Endothelial cell of hepatic sinusoid (primary cell): ENCODE results near the gene TSPAN18.

Source experiments
- in situ Hi-C: cut with HindIII; loops from 2 replicates; pipeline ENCODE4 v1.10.0; 2017; ENCODE audit warnings: low sequenced_read_pairs

TSPAN18 gene

GRCh38 chr11:44877571-44878497 is 151.1 kb downstream of the TSPAN18 start:
- in situ Hi-C loops = loop anchor here (25.0 kb wide), 1 partner anchor 766 kb away; no protein-coding TSS in a partner anchor

- in situ Hi-C loops = loop anchor here (25.0 kb wide), 1 partner anchor 766 kb away; no protein-coding TSS in a partner anchor
Observed at GRCh38 chr11:44878711-44879110, 151.9 kb downstream of the TSPAN18 start.

- in situ Hi-C loops = loop anchor here (25.0 kb wide), 1 partner anchor 767 kb away; no protein-coding TSS in a partner anchor
Observed at GRCh38 chr11:44879432-44879831, 152.7 kb downstream of the TSPAN18 start.

- in situ Hi-C loops = loop anchor here (25.0 kb wide), 1 partner anchor 768 kb away; no protein-coding TSS in a partner anchor
Observed at GRCh38 chr11:44880511-44880910, 153.7 kb downstream of the TSPAN18 start.

GRCh38 chr11:44880953-44881352 is 154.2 kb downstream of the TSPAN18 start:
- in situ Hi-C loops = loop anchor here (25.0 kb wide), 1 partner anchor 769 kb away; no protein-coding TSS in a partner anchor

GRCh38 chr11:44883277-44883676 is 156.5 kb downstream of the TSPAN18 start:
- in situ Hi-C loops = loop anchor here (25.0 kb wide), 1 partner anchor 771 kb away; no protein-coding TSS in a partner anchor

- in situ Hi-C loops = loop anchor here (25.0 kb wide), 1 partner anchor 772 kb away; no protein-coding TSS in a partner anchor
Observed at GRCh38 chr11:44884056-44884455, 157.3 kb downstream of the TSPAN18 start.

GRCh38 chr11:44885065-44885810 is 158.5 kb downstream of the TSPAN18 start:
- in situ Hi-C loops = loop anchor here (5.0 to 25.0 kb wide), 2 partner anchors 98 to 773 kb away; no protein-coding TSS in a partner anchor

GRCh38 chr11:44885919-44886789 is 159.4 kb downstream of the TSPAN18 start:
- in situ Hi-C loops = loop anchor here (5.0 to 25.0 kb wide), 2 partner anchors 99 to 774 kb away; no protein-coding TSS in a partner anchor

GRCh38 chr11:44886790-44887140 is 160.0 kb downstream of the TSPAN18 start:
- in situ Hi-C loops = loop anchor here (5.0 to 25.0 kb wide), 2 partner anchors 99 to 774 kb away; no protein-coding TSS in a partner anchor

- in situ Hi-C loops = loop anchor here (5.0 to 25.0 kb wide), 2 partner anchors 100 to 775 kb away; no protein-coding TSS in a partner anchor
Observed at GRCh38 chr11:44887636-44888035, 160.9 kb downstream of the TSPAN18 start.

- in situ Hi-C loops = loop anchor here (5.0 to 25.0 kb wide), 2 partner anchors 102 to 777 kb away; no protein-coding TSS in a partner anchor
Observed at GRCh38 chr11:44889266-44889665, 162.5 kb downstream of the TSPAN18 start.

GRCh38 chr11:44892843-44893242 is 166.1 kb downstream of the TSPAN18 start:
- in situ Hi-C loops = loop anchor here (5.0 to 25.0 kb wide), 4 partner anchors 86 to 781 kb away; no protein-coding TSS in a partner anchor

- in situ Hi-C loops = loop anchor here (5.0 to 25.0 kb wide), 4 partner anchors 86 to 781 kb away; no protein-coding TSS in a partner anchor
Observed at GRCh38 chr11:44893308-44893822, 166.6 kb downstream of the TSPAN18 start.

GRCh38 chr11:44893846-44894617 is 167.3 kb downstream of the TSPAN18 start:
- in situ Hi-C loops = loop anchor here (5.0 to 25.0 kb wide), 4 partner anchors 87 to 782 kb away; no protein-coding TSS in a partner anchor

- in situ Hi-C loops = loop anchor here (25.0 kb wide), 1 partner anchor 788 kb away; no protein-coding TSS in a partner anchor
Observed at GRCh38 chr11:44899959-44900358, 173.2 kb downstream of the TSPAN18 start.

- in situ Hi-C loops = no loop called here
Observed at GRCh38 chr11:44901120-44901633, 174.4 kb downstream of the TSPAN18 start.

GRCh38 chr11:44901786-44902185 is 175.0 kb downstream of the TSPAN18 start:
- in situ Hi-C loops = no loop called here
